IPS-NIHi7 (cell line): ENCODE data around the gene SPTA1.

ENCODE experiments used
- DNase-seq: peaks from one replicate; pipeline ENCODE4 v3.0.0; 2012; ENCODE audit warnings: mixed read lengths; ENCODE audit errors: extremely low spot score

The SPTA1 gene

DNA sequence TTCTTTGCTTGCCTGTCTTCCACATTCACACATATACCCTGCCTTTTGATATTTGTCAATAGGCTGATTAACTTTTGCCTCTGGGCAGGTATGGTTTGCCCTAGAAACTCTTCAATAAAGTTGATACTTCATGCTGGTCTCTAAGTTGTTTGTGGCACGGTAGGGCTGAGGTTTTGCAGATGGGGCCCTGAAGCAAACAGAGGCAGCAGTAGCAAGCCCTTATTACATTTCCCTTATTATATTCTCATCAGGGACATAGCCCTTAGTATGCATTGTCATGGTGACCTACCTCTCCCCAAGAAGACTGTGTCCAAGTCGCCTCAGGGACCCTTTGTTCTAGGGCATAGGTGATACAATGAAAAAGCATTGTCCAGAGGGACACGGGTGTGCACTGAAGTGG is 116.0 kb downstream of the SPTA1 start, which contains the start of gene OR6P1:
OR6P1 (minus strand) TSS at position 101 of the 400 bp plus-strand sequence. CDS start 6,976 bp downstream, outside the sequence.
- no peak for DNase-seq

DNA sequence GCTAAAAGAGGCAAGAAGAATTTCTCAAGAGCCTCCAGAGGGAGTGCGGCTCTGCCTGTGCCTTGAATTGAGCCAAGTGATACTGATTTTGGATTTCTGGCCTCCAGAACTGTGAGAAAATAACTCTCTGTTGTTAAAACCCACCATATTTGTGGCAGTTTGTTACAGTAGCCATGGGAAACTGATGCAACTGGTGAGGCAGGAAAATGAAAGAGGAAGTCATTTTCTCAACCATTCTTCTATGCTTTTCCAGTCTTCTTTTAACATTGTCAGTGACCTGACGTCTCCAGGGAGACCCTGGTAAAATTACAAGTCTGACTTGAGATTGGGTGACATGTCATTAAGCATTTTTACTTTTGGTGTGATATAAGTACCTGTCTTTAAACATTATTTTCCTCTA is 121.9 kb downstream of the SPTA1 start:
- no peak for DNase-seq

DNA sequence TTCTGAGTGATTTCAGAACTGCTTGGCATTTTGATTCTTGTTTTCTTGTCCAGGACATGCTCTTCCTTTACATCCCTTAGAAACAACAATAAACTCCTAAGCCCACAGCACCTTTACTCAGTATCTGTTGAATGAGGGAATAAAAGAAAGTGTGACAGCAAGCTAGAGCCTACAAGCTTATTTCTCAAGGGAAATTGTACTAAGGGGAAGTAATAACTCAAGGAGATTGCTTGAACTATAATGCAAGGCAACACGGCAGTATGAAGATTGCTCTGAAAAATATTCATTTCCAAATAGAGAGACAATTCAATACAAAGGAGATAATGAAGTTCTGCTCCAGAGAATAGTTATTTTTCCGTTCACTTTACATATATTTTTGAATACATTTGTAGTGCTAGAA is 122.7 kb downstream of the SPTA1 start:
- no peak for DNase-seq
